HepG2 (cell line): Measurements from ENCODE around the gene BEST2. TPM values are rescaled to one million over a fixed set of nuclear protein-coding genes. Genes with fewer than 3 reads are reported as not detected.

Source experiments
- ATAC-seq: fragments of 200-7000 bp; cut with Tn5 transposase; 3 replicates; pipeline ENCODE4 v1.9.1; 2020; ENCODE audit warnings: mild to moderate bottlenecking, moderate library complexity
- BruUV-seq: library from RNA; stranded (reverse); fragments of 400-500 nt; replicated peaks from 2 replicates; lab custom pipeline; 2021; lab: Mats Ljungman, UMichigan
- CTCF ChIA-PET: fragments of 300-600 bp; formaldehyde crosslinking; extraction: SDS; loops from one replicate; lab custom pipeline; 2021; ENCODE audit warnings: low total read pairs, inconsistent platforms, low intra/inter-chr PET ratio; lab: Yijun Ruan, JAX
- POLR2A ChIA-PET: fragments of 350-600 bp; sonication (Branson Sonifier 250); formaldehyde crosslinking; loops from one replicate; lab custom pipeline; 2020; ENCODE audit warnings: antibody characterized with exemption, inconsistent platforms; lab: Yijun Ruan, JAX
- DNase-seq: peaks from one replicate; pipeline ENCODE4 v3.0.0-alpha.2; 2015; ENCODE audit warnings: low spot score
- FAIRE-seq: peaks from 3 replicates; lab custom pipeline; 2011; peaks lifted over from hg19 to GRCh38; lab: Jason Lieb, UNC
- H2AFZ ChIP-seq: one replicate; pipeline ENCODE4 v1.6.1; 2011; ENCODE audit warnings: low read length, inconsistent platforms
- H3K27ac ChIP-seq: fragments of 300-600 bp; 3 replicates; pipeline ENCODE4 v1.8.0; 2011; ENCODE audit warnings: mixed run types, mild to moderate bottlenecking, mixed read lengths, low read length, inconsistent platforms; ENCODE audit not compliant: insufficient read depth; ENCODE audit errors: extremely low read length
- H3K27me3 ChIP-seq, 2 experiments: fragments of 200-600 bp in 1 of 2; 2 replicates in 1 of 2; 3 replicates in 1 of 2; pipeline versions ENCODE4 v1.6.0 to v1.8.0; 2011; ENCODE audit warnings: low read length in 2 of 2, mild to moderate bottlenecking in 2 of 2, moderate library complexity in 2 of 2, inconsistent platforms in 1 of 2; ENCODE audit not compliant: insufficient read depth in 2 of 2, control insufficient read depth in 1 of 2
- H3K36me3 ChIP-seq, 2 experiments: fragments of 200-600 bp in 1 of 2; replicated peaks in 1 of 2; 2 replicates in 1 of 2; 3 replicates in 1 of 2; pipeline versions ENCODE4 v1.5.1 to v1.8.0; 2011; ENCODE audit warnings: low read length in 2 of 2, inconsistent platforms in 1 of 2; ENCODE audit not compliant: insufficient read depth in 2 of 2, control insufficient read depth in 1 of 2
- H3K4me1 ChIP-seq: 2 replicates; pipeline ENCODE4 v1.5.1; 2012; ENCODE audit warnings: low read length, inconsistent platforms; ENCODE audit not compliant: insufficient read depth
- H3K4me2 ChIP-seq: 2 replicates; pipeline ENCODE4 v1.6.0; 2011; ENCODE audit warnings: low read depth, low read length, inconsistent platforms
- H3K4me3 ChIP-seq, 3 experiments: fragments of 200-600 bp in 1 of 3; sonication (generic), shearing (Covaris generic) in 1 of 3; replicated peaks in 1 of 3; 2 replicates each; pipeline ENCODE4 v1.5.1; 2011 to 2016; ENCODE audit warnings: low read length in 3 of 3, inconsistent platforms in 2 of 3, low read depth in 2 of 3, mild to moderate bottlenecking in 2 of 3, control low read depth in 1 of 3, mixed read lengths in 1 of 3; ENCODE audit not compliant: insufficient read depth in 1 of 3
- H3K79me2 ChIP-seq: one replicate; pipeline ENCODE4 v1.6.1; 2011; ENCODE audit warnings: low read length, inconsistent platforms; ENCODE audit not compliant: insufficient read depth
- H3K9ac ChIP-seq: 2 replicates; pipeline ENCODE4 v1.6.0; 2011; ENCODE audit warnings: mild to moderate bottlenecking, low read depth, low read length, inconsistent platforms; ENCODE audit not compliant: insufficient read depth
- H3K9me3 ChIP-seq: 2 replicates; pipeline ENCODE4 v1.5.1; 2012; ENCODE audit warnings: mild to moderate bottlenecking, low read length
- H4K20me1 ChIP-seq: 2 replicates; pipeline ENCODE4 v1.6.0; 2011; ENCODE audit warnings: inconsistent platforms, mild to moderate bottlenecking, low read length, moderate library complexity; ENCODE audit not compliant: insufficient read depth
- ASH2L ChIP-seq: fragments of 300-600, 200-600 bp; sonication (generic); IDR thresholded peaks from 2 replicates; pipeline ENCODE4 v1.7.0; 2017; ENCODE audit warnings: low read depth, mild to moderate bottlenecking, moderate library complexity, mixed read lengths, low read length; ENCODE audit not compliant: insufficient read length
- EP300 ChIP-seq, 3 experiments: sonication (generic) in 1 of 3; formaldehyde crosslinking in 1 of 3; IDR thresholded peaks; 2 replicates each; pipeline versions ENCODE4 v1.5.1 to v1.6.1; 2011 to 2020; ENCODE audit warnings: low read depth in 2 of 3, low read length in 2 of 3, borderline replicate concordance in 1 of 3, improper control_type of control experiment in 1 of 3, mild to moderate bottlenecking in 1 of 3, missing genetic modification reagents in 1 of 3, moderate library complexity in 1 of 3
- IRF2 ChIP-seq: IDR thresholded peaks from 2 replicates; pipeline ENCODE4 v1.6.1; 2018; ENCODE audit warnings: missing genetic modification reagents, missing compliant biosample characterization
- KAT2B ChIP-seq: fragments of 150-350 bp; IDR thresholded peaks from 2 replicates; pipeline ENCODE4 v1.6.1; 2014; ENCODE audit warnings: low read depth, low read length, borderline replicate concordance
- MXI1 ChIP-seq: IDR thresholded peaks from 3 replicates; pipeline ENCODE4 v1.6.1; 2012; ENCODE audit warnings: low read depth, low read length, inconsistent platforms, borderline replicate concordance
- NR2C2 ChIP-seq: sonication (generic); formaldehyde crosslinking; IDR thresholded peaks from 2 replicates; pipeline ENCODE4 v1.4.0; 2020; ENCODE audit warnings: missing genetic modification reagents, mild to moderate bottlenecking, moderate library complexity, borderline replicate concordance
- NR2F1 ChIP-seq, 2 experiments: fragments of 450-650 bp in 1 of 2; formaldehyde crosslinking in 1 of 2; IDR thresholded peaks; 2 replicates each; pipeline versions ENCODE4 v1.5.0 to v1.6.1; 2016 to 2020; ENCODE audit warnings: mild to moderate bottlenecking in 1 of 2, missing compliant biosample characterization in 1 of 2, missing genetic modification reagents in 1 of 2, moderate library complexity in 1 of 2
- PITX1 ChIP-seq: sonication (generic); formaldehyde crosslinking; IDR thresholded peaks from 2 replicates; pipeline ENCODE4 v1.5.1; 2020; ENCODE audit warnings: mild to moderate bottlenecking, missing genetic modification reagents
- POGZ ChIP-seq: sonication (generic); formaldehyde crosslinking; IDR thresholded peaks from 2 replicates; pipeline ENCODE4 v1.4.0; 2020; ENCODE audit warnings: mild to moderate bottlenecking, missing genetic modification reagents
- SATB2 ChIP-seq: sonication (generic); formaldehyde crosslinking; IDR thresholded peaks from 2 replicates; pipeline ENCODE4 v1.5.0; 2020; ENCODE audit warnings: missing genetic modification reagents
- SNAPC2 ChIP-seq: sonication (generic); formaldehyde crosslinking; IDR thresholded peaks from 2 replicates; pipeline ENCODE4 v1.8.1; 2022; ENCODE audit warnings: mild to moderate bottlenecking, missing genetic modification reagents
- SPEN ChIP-seq: sonication (generic); formaldehyde crosslinking; IDR thresholded peaks from 2 replicates; pipeline ENCODE4 v1.5.1; 2020; ENCODE audit warnings: low read depth, mild to moderate bottlenecking, missing genetic modification reagents
- ZNF12 ChIP-seq: sonication (generic); formaldehyde crosslinking; IDR thresholded peaks from 2 replicates; pipeline ENCODE4 v1.5.0; 2020; ENCODE audit warnings: missing genetic modification reagents
- ZNF552 ChIP-seq: sonication (generic); formaldehyde crosslinking; IDR thresholded peaks from 2 replicates; pipeline ENCODE4 v1.9.0; 2022; ENCODE audit warnings: missing genetic modification reagents, mild to moderate bottlenecking, borderline replicate concordance
- ZNF703 ChIP-seq: sonication (generic); formaldehyde crosslinking; IDR thresholded peaks from 2 replicates; pipeline ENCODE4 v1.5.1; 2020; ENCODE audit warnings: missing genetic modification reagents, mild to moderate bottlenecking, moderate library complexity, borderline replicate concordance
- ZNF775 ChIP-seq: sonication (generic); formaldehyde crosslinking; IDR thresholded peaks from 2 replicates; pipeline ENCODE4 v1.4.0; 2020; ENCODE audit warnings: missing genetic modification reagents, mild to moderate bottlenecking, moderate library complexity, borderline replicate concordance
- WGBS: methylation state at CpG from one replicate; pipeline ENCODE4 v1.1.6; 2017; ENCODE audit warnings: low lambda C conversion rate; 5-methylcytosine and 5-hydroxymethylcytosine counted together
- in situ Hi-C: cut with HindIII; loops from 2 replicates; pipeline ENCODE4 v1.10.0; 2017; ENCODE audit warnings: low pct_unique_long_range_greater_than_20kb; ENCODE audit not compliant: extremely low pct_ligation_motif_present
- intact Hi-C: fragments of 100-400 bp; cut with micrococcal nuclease; formaldehyde crosslinking; loops from one replicate; pipeline ENCODE4 v1.10.0; 2022; ENCODE audit not compliant: unreplicated experiment
- polyA plus RNA-seq, 8 experiments: library from polyadenylated mRNA; depleted of rRNA in 3 of 8; stranded (reverse) in 7 of 8; unstranded in 1 of 8; fragments of >200 nt; fragmentation: Illumina TruSeq in 4 of 8; extraction: Trizol in 4 of 8; gene quantifications; 2 replicates each; pipeline versions ENCODE4 v1.2.1 to v1.2.3, GENCODE V29; 2011 to 2016; ENCODE audit warnings: low read depth in 4 of 8, missing spikeins in 1 of 8, mixed read lengths in 1 of 8; ENCODE audit not compliant: insufficient read depth in 1 of 8
- total RNA-seq, 5 experiments: library from RNA; depleted of rRNA; stranded (reverse); fragments of >200 nt; fragmentation: Illumina TruSeq; extraction: Trizol; gene quantifications; 2 replicates each; pipeline ENCODE4 v1.2.3, GENCODE V29; 2016; ENCODE audit warnings: low read depth in 1 of 5
- TF ChIP-seq, protein P1 (sequence below): IDR thresholded peaks from 2 replicates; pipeline ENCODE4 v1.6.1; 2018; ENCODE audit warnings: missing genetic modification reagents, mild to moderate bottlenecking, missing compliant biosample characterization
- TF ChIP-seq, protein P2 (sequence below): sonication (generic); formaldehyde crosslinking; IDR thresholded peaks from 2 replicates; pipeline ENCODE4 v1.4.0; 2020; ENCODE audit warnings: missing genetic modification reagents

BEST2 gene
- total and polyA plus RNA-seq, 2 of the 13 experiments (the other 11 are each of a cell fraction or from before 2014, with no cell fraction given) = not detected

DNA sequence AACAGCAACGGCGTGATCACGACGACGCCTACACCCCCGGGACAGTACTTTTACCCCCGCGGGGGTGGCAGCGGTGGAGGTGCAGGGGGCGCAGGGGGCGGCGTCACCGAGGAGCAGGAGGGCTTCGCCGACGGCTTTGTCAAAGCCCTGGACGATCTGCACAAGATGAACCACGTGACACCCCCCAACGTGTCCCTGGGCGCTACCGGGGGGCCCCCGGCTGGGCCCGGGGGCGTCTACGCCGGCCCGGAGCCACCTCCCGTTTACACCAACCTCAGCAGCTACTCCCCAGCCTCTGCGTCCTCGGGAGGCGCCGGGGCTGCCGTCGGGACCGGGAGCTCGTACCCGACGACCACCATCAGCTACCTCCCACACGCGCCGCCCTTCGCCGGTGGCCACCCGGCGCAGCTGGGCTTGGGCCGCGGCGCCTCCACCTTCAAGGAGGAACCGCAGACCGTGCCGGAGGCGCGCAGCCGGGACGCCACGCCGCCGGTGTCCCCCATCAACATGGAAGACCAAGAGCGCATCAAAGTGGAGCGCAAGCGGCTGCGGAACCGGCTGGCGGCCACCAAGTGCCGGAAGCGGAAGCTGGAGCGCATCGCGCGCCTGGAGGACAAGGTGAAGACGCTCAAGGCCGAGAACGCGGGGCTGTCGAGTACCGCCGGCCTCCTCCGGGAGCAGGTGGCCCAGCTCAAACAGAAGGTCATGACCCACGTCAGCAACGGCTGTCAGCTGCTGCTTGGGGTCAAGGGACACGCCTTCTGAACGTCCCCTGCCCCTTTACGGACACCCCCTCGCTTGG is 40.7 kb downstream of the BEST2 start:
- FAIRE-seq = no peak
- CTCF ChIA-PET = interaction anchor here (0.7 kb wide), 1 partner anchor 14 kb away, joined by 3 read pairs; no protein-coding TSS in a partner anchor
- no TSS peak for BruUV-seq
- TF ChIP-seq NR2F1 (CRISPR knock-in tag; IDR thresholded peaks at IDR 0.05) (peak in 1 of 2 experiments; percentile 82; a peak in 3 of 4 replicates), ZNF775 (CRISPR knock-in tag) (no peak), SNAPC2 (CRISPR knock-in tag) (0 out of 2 replicates have a peak, but pooled peaks have one; percentile 74), POGZ (peak; percentile 47; the same call in 1 of the 2 replicates), ZNF12 (CRISPR knock-in tag) (no peak), EP300 (IDR thresholded peaks at IDR 0.05; ENCODE audit: low read depth in 2 of 2, low read length in 2 of 2) (no peak), EP300 (CRISPR knock-in tag; IDR thresholded peaks at IDR 0.05; ENCODE audit: borderline replicate concordance) (no peak), KAT2B (no peak), ZNF552 (peak; percentile 58; the same call in 1 of the 2 replicates), ASH2L (no peak), NR2C2 (peak; percentile 91), SATB2 (CRISPR knock-in tag) (0 out of 2 replicates have a peak, but pooled peaks have one; percentile 67), ZNF703 (CRISPR knock-in tag) (peak; percentile 86), IRF2 (CRISPR knock-in tag) (no peak), MXI1 (0 out of 3 replicates have a peak, but pooled peaks have one; percentile 11), PITX1 (0 out of 2 replicates have a peak, but pooled peaks have one; percentile 41), SPEN (CRISPR knock-in tag) (peak; percentile 69)
- TF ChIP-seq, protein P1, sequence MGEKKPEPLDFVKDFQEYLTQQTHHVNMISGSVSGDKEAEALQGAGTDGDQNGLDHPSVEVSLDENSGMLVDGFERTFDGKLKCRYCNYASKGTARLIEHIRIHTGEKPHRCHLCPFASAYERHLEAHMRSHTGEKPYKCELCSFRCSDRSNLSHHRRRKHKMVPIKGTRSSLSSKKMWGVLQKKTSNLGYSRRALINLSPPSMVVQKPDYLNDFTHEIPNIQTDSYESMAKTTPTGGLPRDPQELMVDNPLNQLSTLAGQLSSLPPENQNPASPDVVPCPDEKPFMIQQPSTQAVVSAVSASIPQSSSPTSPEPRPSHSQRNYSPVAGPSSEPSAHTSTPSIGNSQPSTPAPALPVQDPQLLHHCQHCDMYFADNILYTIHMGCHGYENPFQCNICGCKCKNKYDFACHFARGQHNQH (CRISPR knock-in tag) = peak; percentile 63
- TF ChIP-seq, protein P2, sequence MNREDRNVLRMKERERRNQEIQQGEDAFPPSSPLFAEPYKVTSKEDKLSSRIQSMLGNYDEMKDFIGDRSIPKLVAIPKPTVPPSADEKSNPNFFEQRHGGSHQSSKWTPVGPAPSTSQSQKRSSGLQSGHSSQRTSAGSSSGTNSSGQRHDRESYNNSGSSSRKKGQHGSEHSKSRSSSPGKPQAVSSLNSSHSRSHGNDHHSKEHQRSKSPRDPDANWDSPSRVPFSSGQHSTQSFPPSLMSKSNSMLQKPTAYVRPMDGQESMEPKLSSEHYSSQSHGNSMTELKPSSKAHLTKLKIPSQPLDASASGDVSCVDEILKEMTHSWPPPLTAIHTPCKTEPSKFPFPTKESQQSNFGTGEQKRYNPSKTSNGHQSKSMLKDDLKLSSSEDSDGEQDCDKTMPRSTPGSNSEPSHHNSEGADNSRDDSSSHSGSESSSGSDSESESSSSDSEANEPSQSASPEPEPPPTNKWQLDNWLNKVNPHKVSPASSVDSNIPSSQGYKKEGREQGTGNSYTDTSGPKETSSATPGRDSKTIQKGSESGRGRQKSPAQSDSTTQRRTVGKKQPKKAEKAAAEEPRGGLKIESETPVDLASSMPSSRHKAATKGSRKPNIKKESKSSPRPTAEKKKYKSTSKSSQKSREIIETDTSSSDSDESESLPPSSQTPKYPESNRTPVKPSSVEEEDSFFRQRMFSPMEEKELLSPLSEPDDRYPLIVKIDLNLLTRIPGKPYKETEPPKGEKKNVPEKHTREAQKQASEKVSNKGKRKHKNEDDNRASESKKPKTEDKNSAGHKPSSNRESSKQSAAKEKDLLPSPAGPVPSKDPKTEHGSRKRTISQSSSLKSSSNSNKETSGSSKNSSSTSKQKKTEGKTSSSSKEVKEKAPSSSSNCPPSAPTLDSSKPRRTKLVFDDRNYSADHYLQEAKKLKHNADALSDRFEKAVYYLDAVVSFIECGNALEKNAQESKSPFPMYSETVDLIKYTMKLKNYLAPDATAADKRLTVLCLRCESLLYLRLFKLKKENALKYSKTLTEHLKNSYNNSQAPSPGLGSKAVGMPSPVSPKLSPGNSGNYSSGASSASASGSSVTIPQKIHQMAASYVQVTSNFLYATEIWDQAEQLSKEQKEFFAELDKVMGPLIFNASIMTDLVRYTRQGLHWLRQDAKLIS = no peak

More for the DNA sequence above, 40.7 kb downstream of the BEST2 start:
- Histone ChIP-seq H3K4me1 (peaks cover 54% of the 10 kb centered on the region), H3K4me3 (peak overlapping the region; percentile 77 to 87 (median 78)), H4K20me1 (no peaks in the 10 kb centered on the region), H3K36me3 (0 out of 5 replicates have a peak, but pooled peaks cover 0 to 1% of the 10 kb centered on the region in 2 experiments), H3K9ac (peak overlapping the region; percentile 89), H3K9me3 (no peaks in the 10 kb centered on the region), H3K27ac (peak overlapping the region; percentile 81), H3K27me3 (no peaks in the 10 kb centered on the region), H3K4me2 (peak overlapping the region; percentile 99), H2AFZ (no peak overlapping the region), H3K79me2 (peaks cover 8% of the 10 kb centered on the region)
- intact Hi-C loops = no loop called here
- no peak; the same call in 2 of the 3 replicates for ATAC-seq
- 1% methylated on average over 15 of the region's 84 CpGs for WGBS
- peak; percentile 46 for DNase-seq
- POLR2A ChIA-PET = interaction anchor here (0.8 to 3.9 kb wide), 15 partner anchors 9 to 123 kb away, joined by 3 to 124 read pairs (median 14); partner anchors contain the start of genes DHPS, GCDH, GET3 and HOOK2
- in situ Hi-C loops = no loop called here
